Measurements from ENCODE around the gene PCDHGA2.
"Not testable (repeated sequence)": the region's sequence is repeated elsewhere in the genome, so short reads cannot be mapped to it uniquely, and the experiment has no call there.

Gene PCDHGA2

GRCh38 chr5:141338538-141339306, at the start of gene PCDHGA2:
Gene PCDHGA2, plus strand, starts transcription at chr5:141338760.
- no peak for DNase-seq

DNA sequence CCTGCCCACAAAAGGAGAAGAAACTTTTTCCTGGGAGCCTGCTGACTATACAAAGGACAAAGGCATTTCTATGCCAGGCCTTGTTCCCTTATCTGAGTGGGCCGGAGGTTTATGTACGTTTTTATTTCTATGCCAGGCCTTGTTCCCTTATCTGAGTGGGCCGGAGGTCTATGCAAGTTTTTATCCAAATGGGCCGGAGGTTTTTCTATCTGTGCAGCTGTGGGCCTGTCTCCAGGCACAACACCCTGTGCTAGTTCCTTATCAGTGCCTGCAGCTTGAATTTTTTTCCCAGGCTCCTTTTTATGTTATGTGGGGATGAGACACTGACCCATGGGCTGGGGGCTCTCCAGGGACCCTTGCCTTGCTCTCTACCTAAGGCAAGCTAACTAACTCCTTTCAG, 40.2 kb upstream of the PCDHGA2 start:
- DNase-seq: no peak

GRCh38 chr5:141303756-141304155, 34.8 kb upstream of the PCDHGA2 start, which contains the start of gene SLC25A2:
Gene SLC25A2, minus strand, starts transcription at chr5:141304049. Its CDS starts 184 bp downstream, at chr5:141303865.
- DNase-seq: no peak

- no peak for DNase-seq
Observed at GRCh38 chr5:141306630-141307029, 31.9 kb upstream of the PCDHGA2 start.

GRCh38 chr5:141313711-141314110, 24.8 kb upstream of the PCDHGA2 start:
- no peak for DNase-seq

DNA sequence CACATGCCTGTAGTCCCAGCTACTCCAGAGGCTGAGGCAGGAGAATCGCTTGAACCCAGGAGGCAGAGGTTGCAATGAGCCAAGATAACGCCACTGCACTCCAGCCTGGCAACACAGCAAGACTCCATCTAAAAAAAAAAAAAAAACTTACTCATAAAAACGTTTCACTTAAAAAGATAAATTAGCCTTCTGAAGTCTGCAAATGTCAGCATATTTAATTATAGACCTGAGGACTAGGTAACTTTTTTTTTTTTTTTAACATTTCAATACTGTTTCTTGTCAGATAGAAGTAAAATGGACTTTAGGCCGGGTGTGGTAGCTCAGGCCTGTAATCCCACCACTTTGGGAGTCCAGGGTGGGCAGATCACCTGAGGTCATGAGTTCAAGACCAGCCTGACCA, 21.6 kb upstream of the PCDHGA2 start:
- DNase-seq: not testable (repeated sequence)

DNA sequence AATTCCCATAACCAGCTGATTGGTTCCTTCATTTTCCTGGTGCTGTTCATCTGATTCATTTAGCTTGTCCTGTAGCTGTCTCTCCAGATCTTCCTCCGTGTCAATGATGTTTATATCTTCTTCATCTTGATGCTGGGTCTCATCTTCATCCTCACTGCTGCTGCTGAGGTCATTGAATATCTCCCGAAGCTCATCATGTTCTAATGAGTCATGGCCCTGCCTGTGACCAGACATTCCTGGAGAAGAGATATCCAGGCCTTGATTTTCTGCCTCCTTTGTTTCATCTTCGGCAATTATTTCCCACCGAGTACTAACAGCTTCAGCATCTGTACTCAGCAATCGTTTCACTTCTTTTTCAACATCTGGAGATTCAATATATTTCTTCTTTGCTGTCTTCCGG, 19.4 kb upstream of the PCDHGA2 start:
- no peak for DNase-seq

GRCh38 chr5:141319699-141320098, 18.9 kb upstream of the PCDHGA2 start:
- DNase-seq: no peak

GRCh38 chr5:141320225-141321169, 18.1 kb upstream of the PCDHGA2 start, which contains the start of gene TAF7:
Gene TAF7, minus strand, starts transcription at chr5:141320784. Its CDS starts 740 bp downstream, at chr5:141320044.
- DNase-seq: peak; percentile 67

DNA sequence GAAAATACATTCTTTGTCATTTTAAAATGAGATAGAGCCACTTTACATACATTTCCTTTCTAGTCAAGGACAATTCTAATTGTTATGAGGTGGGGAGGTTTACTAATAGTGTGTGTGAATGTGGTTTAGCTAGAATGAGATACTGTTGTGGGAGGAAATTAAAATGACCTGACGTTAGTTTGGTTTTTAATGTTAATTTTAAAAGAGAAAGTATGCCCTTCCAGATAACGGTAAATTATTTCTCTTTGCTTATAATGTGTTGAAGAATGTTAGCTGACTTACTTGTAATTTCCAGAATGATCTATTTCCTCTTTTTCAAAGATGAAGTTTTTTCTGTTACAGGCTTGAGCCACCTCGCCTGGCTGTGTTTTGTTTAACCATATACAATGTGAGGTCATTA, 16.3 kb upstream of the PCDHGA2 start:
- DNase-seq: no peak

DNA sequence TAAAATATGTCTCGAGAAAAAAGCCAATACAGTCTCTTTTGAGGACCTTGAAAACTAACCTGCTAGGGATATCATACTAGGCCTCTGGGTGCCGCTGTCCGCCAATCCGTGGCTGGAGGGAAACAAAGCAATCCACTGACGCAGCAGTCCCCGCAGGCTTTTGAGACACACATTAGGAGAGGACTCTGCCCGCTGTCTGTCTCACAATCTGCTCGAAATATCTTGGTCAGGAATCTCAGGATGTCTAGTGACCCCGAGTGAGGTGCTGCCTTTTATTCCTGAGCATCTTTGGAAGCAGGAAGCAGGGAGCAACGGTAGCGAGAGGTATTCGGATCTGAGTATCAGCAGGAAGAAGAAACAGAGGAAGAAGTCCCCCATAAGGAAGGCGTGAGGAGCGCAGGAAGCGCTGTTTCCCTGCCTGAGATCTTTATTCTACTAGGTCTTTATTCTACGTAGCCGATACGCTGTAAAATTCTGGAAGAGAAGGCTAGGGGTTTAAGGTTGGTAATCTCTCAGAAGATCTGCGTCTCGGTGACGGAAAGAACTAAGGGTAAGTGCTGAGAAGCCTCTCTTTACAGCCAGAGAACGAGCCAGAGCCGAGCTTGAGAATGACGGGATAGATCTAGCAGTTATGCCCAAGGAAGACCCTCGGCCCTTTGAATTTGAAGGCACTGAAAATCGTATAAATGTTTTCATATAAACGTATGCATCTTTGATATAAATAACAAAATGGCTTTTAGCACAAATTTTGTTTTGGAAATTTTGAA, 12.3 kb upstream of the PCDHGA2 start:
- DNase-seq: peak; percentile 23

- DNase-seq: no peak
Observed at GRCh38 chr5:141328231-141328630, 10.3 kb upstream of the PCDHGA2 start.

GRCh38 chr5:141330299-141331080, 8.1 kb upstream of the PCDHGA2 start, which contains the start of gene PCDHGA1:
Gene PCDHGA1, plus strand, starts transcription at chr5:141330514.
- DNase-seq: peak; percentile 2

DNA sequence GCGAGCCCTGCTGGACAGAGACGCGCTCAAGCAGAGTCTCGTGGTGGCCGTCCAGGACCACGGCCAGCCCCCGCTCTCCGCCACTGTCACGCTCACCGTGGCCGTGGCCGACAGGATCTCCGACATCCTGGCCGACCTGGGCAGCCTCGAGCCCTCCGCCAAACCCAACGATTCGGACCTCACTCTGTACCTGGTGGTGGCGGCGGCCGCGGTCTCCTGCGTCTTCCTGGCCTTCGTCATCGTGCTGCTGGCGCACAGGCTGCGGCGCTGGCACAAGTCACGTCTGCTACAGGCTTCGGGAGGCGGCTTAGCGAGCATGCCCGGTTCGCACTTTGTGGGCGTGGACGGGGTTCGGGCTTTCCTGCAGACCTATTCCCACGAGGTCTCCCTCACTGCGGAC, 6.0 kb upstream of the PCDHGA2 start:
- not testable (repeated sequence) for DNase-seq

- DNase-seq: not testable (repeated sequence)
Observed at GRCh38 chr5:141340781-141341354, 2.3 kb downstream of the PCDHGA2 start.

- no peak for DNase-seq
Observed at GRCh38 chr5:141342773-141343172, 4.2 kb downstream of the PCDHGA2 start.

GRCh38 chr5:141343242-141343952, 4.8 kb downstream of the PCDHGA2 start, which contains the start of gene PCDHGA3:
Gene PCDHGA3, plus strand, starts transcription at chr5:141343829. Its CDS starts 205 bp downstream, at chr5:141344034.
- DNase-seq: no peak

DNA sequence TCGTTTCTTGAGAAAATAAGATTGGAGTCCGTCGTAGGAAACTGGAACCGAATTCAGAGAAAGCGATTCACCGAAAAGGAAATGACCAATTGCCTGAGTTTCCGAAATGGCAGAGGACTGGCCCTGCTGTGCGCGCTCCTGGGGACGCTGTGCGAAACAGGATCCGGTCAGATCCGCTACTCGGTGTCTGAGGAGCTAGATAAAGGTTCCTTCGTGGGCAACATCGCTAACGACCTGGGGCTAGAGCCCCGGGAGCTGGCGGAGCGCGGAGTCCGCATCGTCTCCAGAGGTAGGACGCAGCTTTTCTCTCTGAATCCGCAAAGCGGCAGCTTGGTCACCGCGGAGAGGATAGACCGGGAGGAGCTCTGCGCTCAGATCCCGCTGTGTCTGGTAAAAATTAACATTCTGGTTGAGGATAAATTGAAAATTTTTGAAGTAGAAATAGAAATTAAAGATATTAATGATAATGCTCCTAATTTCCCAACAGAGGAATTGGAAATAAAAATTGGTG, 5.4 kb downstream of the PCDHGA2 start:
- no peak for DNase-seq

DNA sequence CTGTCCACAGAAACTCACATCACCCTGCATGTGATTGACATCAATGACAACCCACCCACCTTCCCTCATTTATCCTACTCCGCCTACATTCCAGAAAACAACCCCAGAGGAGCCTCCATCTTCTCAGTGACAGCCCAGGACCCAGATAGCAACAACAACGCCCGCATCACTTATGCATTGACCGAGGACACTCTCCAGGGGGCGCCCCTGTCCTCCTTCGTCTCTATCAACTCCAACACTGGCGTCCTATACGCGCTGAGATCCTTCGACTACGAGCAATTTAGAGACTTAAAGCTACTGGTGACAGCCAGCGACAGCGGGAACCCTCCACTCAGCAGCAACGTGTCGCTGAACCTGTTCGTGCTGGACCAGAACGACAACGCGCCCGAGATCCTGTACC, 6.8 kb downstream of the PCDHGA2 start:
- no peak for DNase-seq

- not testable (repeated sequence) for DNase-seq
Observed at GRCh38 chr5:141346017-141346416, 7.5 kb downstream of the PCDHGA2 start.
